Measurements from ENCODE around the gene ZDHHC5.

DNA sequence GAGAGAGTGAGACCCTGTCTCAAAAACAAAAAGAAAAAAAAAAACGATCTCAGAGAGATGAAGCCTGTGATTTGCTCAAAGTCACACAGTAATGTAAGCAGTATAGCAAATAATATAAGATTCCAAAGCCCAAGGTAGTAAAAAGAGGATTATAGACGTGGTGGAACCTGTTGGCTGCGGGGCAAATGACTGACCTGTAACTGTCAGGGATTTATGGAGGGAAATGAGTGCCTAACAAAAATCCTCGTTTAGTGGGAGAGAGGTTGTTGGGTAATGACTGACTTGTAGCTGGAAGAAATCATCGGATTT lies 11.1 kb upstream of the ZDHHC5 start:
- TF ChIP-seq SUZ12 (IDR thresholded peaks at IDR 0.05) = no peak
- no peak for TF ChIP-seq FOXM1 (IDR thresholded peaks at IDR 0.05; ENCODE audit: borderline replicate concordance)
- no peak for TF ChIP-seq BHLHE40 (IDR thresholded peaks at IDR 0.05; ENCODE audit: borderline replicate concordance)
- no peak for TF ChIP-seq ZNF384 (IDR thresholded peaks at IDR 0.05)
- no peak for TF ChIP-seq L3MBTL2 (conservative IDR thresholded peaks at IDR 0.05)
- TF ChIP-seq ELF4 (IDR thresholded peaks at IDR 0.05) = no peak
- TF ChIP-seq FOXA1 (IDR thresholded peaks at IDR 0.05) = no peak
- TF ChIP-seq FOXK2 (IDR thresholded peaks at IDR 0.05) = no peak

All from HEK293T (cell line).